Right atrium auricular region (tissue), 2 donors: ENCODE measurements around the gene ZCWPW1. TPM values are rescaled to one million over a fixed set of nuclear protein-coding genes. Genes with fewer than 3 reads are reported as not detected.
"Not testable (repeated sequence)": the region's sequence is repeated elsewhere in the genome, so short reads cannot be mapped to it uniquely, and the experiment has no call there.

ENCODE experiments used
- DNase-seq: peaks from one replicate; pipeline ENCODE4 v3.0.0-alpha.2; 2019; ENCODE audit warnings: low spot score
- H3K27ac ChIP-seq, 2 donors: fragments of 200-600 bp; sonication (generic); 1 replicate in 1 of 2; 2 replicates in 1 of 2; pipeline ENCODE4 v1.5.1; 2016 to 2019
- H3K27me3 ChIP-seq, 2 donors: fragments of 200-600 bp; sonication (generic); one replicate each; pipeline versions ENCODE4 v1.5.1 to v1.6.0; 2017 to 2019
- H3K36me3 ChIP-seq: fragments of 200-600 bp; sonication (generic); one replicate; pipeline ENCODE4 v1.5.1; 2016
- H3K4me1 ChIP-seq, 2 donors: fragments of 200-600 bp; sonication (generic); one replicate each; pipeline versions ENCODE4 v1.5.1 to v1.6.0; 2017 to 2019
- H3K4me3 ChIP-seq, 2 donors: fragments of 200-600 bp; sonication (generic); 1 replicate in 1 of 2; 2 replicates in 1 of 2; pipeline ENCODE4 v1.5.1; 2017 to 2019; ENCODE audit warnings: mild to moderate bottlenecking in 1 of 2, moderate library complexity in 1 of 2
- H3K9me3 ChIP-seq, 2 donors: fragments of 200-600 bp; sonication (generic); one replicate each; pipeline ENCODE4 v1.5.1; 2019
- total RNA-seq, 2 donors: library from RNA; depleted of rRNA; stranded (reverse); fragments of >200 nt; gene quantifications; one replicate each; pipeline ENCODE4 v1.1.0, GENCODE V29; 2016
- TF ChIP-seq, protein P1 (sequence below), 2 donors: fragments of 200-600 bp; sonication (generic); IDR thresholded peaks; one replicate each; pipeline ENCODE4 v1.5.1; 2019; ENCODE audit warnings: antibody characterized with exemption in 2 of 2

ZCWPW1 gene
- total RNA-seq, 2 donors from 2014 or later, result 2.1 to 8.5 TPM

GRCh38 chr7:100353685-100354330, 74.7 kb downstream of the ZCWPW1 start:
- TF ChIP-seq, protein P1, sequence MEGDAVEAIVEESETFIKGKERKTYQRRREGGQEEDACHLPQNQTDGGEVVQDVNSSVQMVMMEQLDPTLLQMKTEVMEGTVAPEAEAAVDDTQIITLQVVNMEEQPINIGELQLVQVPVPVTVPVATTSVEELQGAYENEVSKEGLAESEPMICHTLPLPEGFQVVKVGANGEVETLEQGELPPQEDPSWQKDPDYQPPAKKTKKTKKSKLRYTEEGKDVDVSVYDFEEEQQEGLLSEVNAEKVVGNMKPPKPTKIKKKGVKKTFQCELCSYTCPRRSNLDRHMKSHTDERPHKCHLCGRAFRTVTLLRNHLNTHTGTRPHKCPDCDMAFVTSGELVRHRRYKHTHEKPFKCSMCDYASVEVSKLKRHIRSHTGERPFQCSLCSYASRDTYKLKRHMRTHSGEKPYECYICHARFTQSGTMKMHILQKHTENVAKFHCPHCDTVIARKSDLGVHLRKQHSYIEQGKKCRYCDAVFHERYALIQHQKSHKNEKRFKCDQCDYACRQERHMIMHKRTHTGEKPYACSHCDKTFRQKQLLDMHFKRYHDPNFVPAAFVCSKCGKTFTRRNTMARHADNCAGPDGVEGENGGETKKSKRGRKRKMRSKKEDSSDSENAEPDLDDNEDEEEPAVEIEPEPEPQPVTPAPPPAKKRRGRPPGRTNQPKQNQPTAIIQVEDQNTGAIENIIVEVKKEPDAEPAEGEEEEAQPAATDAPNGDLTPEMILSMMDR (IDR thresholded peaks at IDR 0.05), result no peak
- no peaks in the 10 kb centered on the region for H3K9me3 ChIP-seq
- no peak for DNase-seq
- no peak overlapping the region for H3K4me3 ChIP-seq
- no peaks in the 10 kb centered on the region for H3K4me1 ChIP-seq
- peaks cover 93% of the 10 kb centered on the region for H3K36me3 ChIP-seq
- H3K27ac ChIP-seq, result no peak overlapping the region
- H3K27me3 ChIP-seq, result no peaks in the 10 kb centered on the region

GRCh38 chr7:100352984-100353684, 75.4 kb downstream of the ZCWPW1 start:
- TF ChIP-seq, protein P1 (IDR thresholded peaks at IDR 0.05), result no peak
- no peak overlapping the region for H3K27ac ChIP-seq
- no peaks in the 10 kb centered on the region for H3K9me3 ChIP-seq
- no peaks in the 10 kb centered on the region for H3K27me3 ChIP-seq
- H3K4me3 ChIP-seq, result no peak overlapping the region
- peaks cover 93% of the 10 kb centered on the region for H3K36me3 ChIP-seq
- DNase-seq, result no peak
- no peaks in the 10 kb centered on the region for H3K4me1 ChIP-seq

GRCh38 chr7:100352230-100352781, 76.2 kb downstream of the ZCWPW1 start:
- H3K4me3 ChIP-seq, DNase-seq, H3K4me1 ChIP-seq, H3K27me3 ChIP-seq, H3K27ac ChIP-seq, H3K9me3 ChIP-seq: not testable (repeated sequence)
- H3K36me3 ChIP-seq, result peaks cover 93% of the 10 kb centered on the region

- Histone ChIP-seq H3K36me3 (peaks cover 93% of the 10 kb centered on the region), H3K27ac (no peak overlapping the region), H3K4me3 (no peak overlapping the region), H3K4me1 (no peaks in the 10 kb centered on the region), H3K27me3 (no peaks in the 10 kb centered on the region), H3K9me3 (no peaks in the 10 kb centered on the region)
- no peak for DNase-seq
- TF ChIP-seq, protein P1 (IDR thresholded peaks at IDR 0.05), result no peak
Measured at GRCh38 chr7:100351657-100352058, 76.8 kb downstream of the ZCWPW1 start.

Other genes starting within 250 kb of the ZCWPW1 start
- under 1 TPM in 1 of 2 donors, not detected in 1; 0.43 TPM for gene PVRIG, start 208.8 kb downstream of the ZCWPW1 start, total RNA-seq
- not detected for gene SPDYE3, start 121.0 kb downstream of the ZCWPW1 start, total RNA-seq
- 1 to 10 TPM; 9.3 to 9.8 TPM for gene PILRB, start 70.6 kb downstream of the ZCWPW1 start, total RNA-seq
- 1 to 10 TPM; 2.6 to 6.2 TPM for gene PILRA, start 55.2 kb downstream of the ZCWPW1 start, total RNA-seq
- 10 to 100 TPM; 12.6 to 21.9 TPM for gene MEPCE, start 1.1 kb upstream of the ZCWPW1 start, total RNA-seq
- 10 to 100 TPM; 18.7 to 20.2 TPM for gene PPP1R35, start 7.8 kb upstream of the ZCWPW1 start, total RNA-seq
- not detected for gene SPACDR, start 35.6 kb upstream of the ZCWPW1 start, total RNA-seq
- 10 to 100 TPM; 26.2 to 34.6 TPM for gene TSC22D4, start 50.5 kb upstream of the ZCWPW1 start, total RNA-seq
- gene NYAP1, start 55.2 kb upstream of the ZCWPW1 start, total RNA-seq, result 1 to 10 TPM in 1 of 2 donors, under 1 TPM in 1; 0.37 to 1.5 TPM
- gene AGFG2, start 110.5 kb upstream of the ZCWPW1 start, total RNA-seq, result 10 to 100 TPM; 16.4 to 25.8 TPM
- gene SAP25, start 145.2 kb upstream of the ZCWPW1 start, total RNA-seq, result not detected
- 10 to 100 TPM; 23.0 to 46.2 TPM for gene LRCH4, start 157.4 kb upstream of the ZCWPW1 start, total RNA-seq
- under 1 TPM in 1 of 2 donors, not detected in 1; 0.20 TPM for gene FBXO24, start 157.6 kb upstream of the ZCWPW1 start, total RNA-seq
- 10 to 100 TPM; 25.4 to 39.0 TPM for gene PCOLCE, start 173.7 kb upstream of the ZCWPW1 start, total RNA-seq
- gene MOSPD3, start 183.8 kb upstream of the ZCWPW1 start, total RNA-seq, result 10 to 100 TPM; 11.8 to 13.5 TPM
- gene TFR2, start 212.8 kb upstream of the ZCWPW1 start, total RNA-seq, result under 1 TPM in 1 of 2 donors, not detected in 1; 0.19 TPM
- gene ACTL6B, start 227.7 kb upstream of the ZCWPW1 start, total RNA-seq, result not detected
- 100 to 1,000 TPM in 1 of 2 donors, 10 to 100 TPM in 1; 96.2 to 169 TPM for gene GNB2, start 245.0 kb upstream of the ZCWPW1 start, total RNA-seq